Endothelial cell of umbilical vein (primary cell): ENCODE data around the gene NRDC. TPM values are rescaled to one million over a fixed set of nuclear protein-coding genes. Genes with fewer than 3 reads are reported as not detected.
A peak's percentile ranks its signal among the peaks of the same experiment; 100 is the strongest.

Experiments
- BruUV-seq: library from RNA; stranded (reverse); fragments of 400-500 nt; replicated peaks from 2 replicates; lab custom pipeline; 2021; lab: Mats Ljungman, UMichigan
- CTCF ChIA-PET: fragments of 300-600, 350-600 bp; sonication (Branson Sonifier 250); formaldehyde crosslinking; loops from one replicate; lab custom pipeline; 2021; ENCODE audit warnings: antibody characterized with exemption, inconsistent platforms; lab: Charles Lee
- POLR2A ChIA-PET: fragments of 300-600, 350-600 bp; sonication (Branson Sonifier 250); formaldehyde crosslinking; loops from one replicate; lab custom pipeline; 2021; ENCODE audit warnings: antibody characterized with exemption, inconsistent platforms; lab: Charles Lee
- DNase-seq: peaks from one replicate; pipeline ENCODE4 v3.0.0-alpha.2; 2011; ENCODE audit warnings: low read depth, low spot score
- FAIRE-seq: peaks from 2 replicates; lab custom pipeline; 2011; peaks lifted over from hg19 to GRCh38; lab: Jason Lieb, UNC
- H2AFZ ChIP-seq: 2 replicates; pipeline ENCODE4 v1.6.0; 2012; ENCODE audit warnings: low read depth, low read length, control low read depth, inconsistent platforms
- H3K27ac ChIP-seq: 2 replicates; pipeline ENCODE4 v1.5.1; 2011; ENCODE audit warnings: low read depth, mild to moderate bottlenecking, control low read depth, low read length, moderate library complexity; ENCODE audit not compliant: insufficient read depth
- H3K27me3 ChIP-seq, 2 experiments: 2 replicates each; pipeline versions ENCODE4 v1.6.0 to v1.6.1; 2011; ENCODE audit warnings: low read length in 2 of 2, mixed read lengths in 1 of 2; ENCODE audit not compliant: control insufficient read depth in 2 of 2, insufficient read depth in 2 of 2
- H3K36me3 ChIP-seq, 2 experiments: 2 replicates in 1 of 2; 3 replicates in 1 of 2; pipeline ENCODE4 v1.5.1; 2011; ENCODE audit warnings: low read length in 2 of 2, mild to moderate bottlenecking in 1 of 2, moderate library complexity in 1 of 2; ENCODE audit not compliant: control insufficient read depth in 2 of 2, insufficient read depth in 2 of 2; ENCODE audit errors: extremely low read depth in 1 of 2
- H3K4me1 ChIP-seq: 3 replicates; pipeline ENCODE4 v1.5.1; 2011; ENCODE audit warnings: mild to moderate bottlenecking, low read length; ENCODE audit not compliant: control insufficient read depth, insufficient read depth; ENCODE audit errors: extremely low read depth
- H3K4me2 ChIP-seq: 2 replicates; pipeline ENCODE4 v1.6.1; 2011; ENCODE audit warnings: low read length, control low read depth, mixed read lengths; ENCODE audit not compliant: insufficient read depth
- H3K4me3 ChIP-seq, 3 experiments: fragments of 200-600 bp in 1 of 3; sonication (generic), shearing (Covaris generic) in 1 of 3; replicated peaks in 1 of 3; 2 replicates each; pipeline ENCODE4 v1.5.1; 2011 to 2016; ENCODE audit warnings: control low read depth in 3 of 3, low read length in 3 of 3, mild to moderate bottlenecking in 2 of 3, inconsistent platforms in 1 of 3, low read depth in 1 of 3, moderate library complexity in 1 of 3; ENCODE audit not compliant: insufficient read depth in 1 of 3
- H3K79me2 ChIP-seq: 2 replicates; pipeline ENCODE4 v1.6.0; 2012; ENCODE audit warnings: low read length, inconsistent platforms; ENCODE audit not compliant: control insufficient read depth, insufficient read depth
- H3K9ac ChIP-seq: replicated peaks from 2 replicates; pipeline ENCODE3; 2011; ENCODE audit warnings: low read length, control low read depth; ENCODE audit not compliant: insufficient read depth; ENCODE audit errors: extremely low read depth
- H3K9me1 ChIP-seq: replicated peaks from 3 replicates; pipeline ENCODE4 v1.6.0; 2011; ENCODE audit warnings: mild to moderate bottlenecking, low read length; ENCODE audit not compliant: control insufficient read depth, insufficient read depth; ENCODE audit errors: extremely low read depth
- H3K9me3 ChIP-seq: replicated peaks from 2 replicates; pipeline ENCODE4 v1.5.1; 2012; ENCODE audit warnings: low read length, inconsistent platforms; ENCODE audit not compliant: control insufficient read depth, insufficient read depth
- H4K20me1 ChIP-seq: replicated peaks from 2 replicates; pipeline ENCODE3; 2011; ENCODE audit warnings: mild to moderate bottlenecking, low read length; ENCODE audit not compliant: control insufficient read depth, insufficient read depth; ENCODE audit errors: extremely low read depth
- EZH2 ChIP-seq: IDR thresholded peaks from 2 replicates; pipeline ENCODE4 v1.6.1; 2012; ENCODE audit warnings: borderline replicate concordance, low read depth, mild to moderate bottlenecking, moderate library complexity, low read length, inconsistent platforms; ENCODE audit not compliant: severe bottlenecking
- FOS ChIP-seq: IDR thresholded peaks from 2 replicates; pipeline ENCODE4 v1.6.1; 2011; ENCODE audit warnings: mild to moderate bottlenecking, low read length, moderate library complexity, borderline replicate concordance; ENCODE audit not compliant: insufficient read depth
- GATA2 ChIP-seq: IDR thresholded peaks from 2 replicates; pipeline ENCODE4 v1.7.0; 2011; ENCODE audit warnings: low read depth, mild to moderate bottlenecking, moderate library complexity, mixed read lengths, low read length; ENCODE audit not compliant: insufficient read length, insufficient read depth
- JUN ChIP-seq: IDR thresholded peaks from 2 replicates; pipeline ENCODE4 v1.6.1; 2011; ENCODE audit warnings: borderline replicate concordance, low read depth; ENCODE audit not compliant: insufficient read length, insufficient read depth
- MAX ChIP-seq: IDR thresholded peaks from 2 replicates; pipeline ENCODE4 v1.6.1; 2011; ENCODE audit not compliant: insufficient read depth, insufficient read length
- MYC ChIP-seq: IDR thresholded peaks from one replicate; pipeline ENCODE4 v1.6.1; 2011; ENCODE audit warnings: mild to moderate bottlenecking, low read depth, low read length
- POLR2A ChIP-seq: IDR thresholded peaks from 2 replicates; pipeline ENCODE4 v1.6.1; 2012; ENCODE audit warnings: low read depth, mild to moderate bottlenecking, control low read depth, low read length
- POLR2AphosphoS5 ChIP-seq: IDR thresholded peaks from 2 replicates; pipeline ENCODE4 v1.6.1; 2012; ENCODE audit warnings: low read depth, mild to moderate bottlenecking, control low read depth, low read length, moderate library complexity; ENCODE audit not compliant: insufficient read depth
- dilution Hi-C: fragments of 300-500 bp; cut with MboI; formaldehyde crosslinking; loops from one replicate; pipeline ENCODE4 v1.15.0; 2019; ENCODE audit warnings: low sequenced_read_pairs; ENCODE audit not compliant: extremely low pct_ligation_motif_present
- intact Hi-C: fragments of 100-400 bp; cut with micrococcal nuclease; formaldehyde crosslinking; loops from one replicate; pipeline ENCODE4 v1.10.0; 2022
- polyA plus RNA-seq, 4 experiments: library from polyadenylated mRNA; depleted of rRNA in 3 of 4; stranded (reverse) in 3 of 4; unstranded in 1 of 4; fragments of >200 nt; gene quantifications; 2 replicates each; pipeline versions ENCODE4 v1.2.1 to v1.2.3, GENCODE V29; 2011 to 2012; ENCODE audit warnings: missing spikeins in 1 of 4
- total RNA-seq: library from RNA; stranded (reverse); gene quantifications from 2 replicates; pipeline ENCODE4 v1.2.3, GENCODE V29; 2021
- TF ChIP-seq, protein P1 (sequence below), 2 donors: IDR thresholded peaks; 1 replicate in 1 of 2; 2 replicates in 1 of 2; pipeline ENCODE4 v1.5.1; 2011; ENCODE audit warnings: low read length in 2 of 2, mild to moderate bottlenecking in 2 of 2, moderate library complexity in 2 of 2, control low read depth in 1 of 2, inconsistent platforms in 1 of 2, low read depth in 1 of 2; ENCODE audit not compliant: insufficient read depth in 1 of 2; ENCODE audit errors: extremely low read depth in 1 of 2

The NRDC gene
- total and polyA plus RNA-seq, 2 donors (not counting 3 experiments of a cell fraction or from before 2014, with no cell fraction given), result 41.8 to 146 TPM

- Histone ChIP-seq H3K4me2 (no peak overlapping the region), H3K27ac (no peak overlapping the region), H3K36me3 (no peaks in the 10 kb centered on the region), H3K9ac (no peak overlapping the region), H3K27me3 (no peaks in the 10 kb centered on the region), H3K4me1 (no peaks in the 10 kb centered on the region), H3K9me3 (no peaks in the 10 kb centered on the region), H3K4me3 (no peak overlapping the region), H3K9me1 (no peaks in the 10 kb centered on the region), H2AFZ (no peak overlapping the region), H4K20me1 (no peaks in the 10 kb centered on the region), H3K79me2 (no peaks in the 10 kb centered on the region)
- intact Hi-C loops (loop anchor here (1.0 kb wide), 2 partner anchors 29 to 76 kb away; no protein-coding TSS in a partner anchor), dilution Hi-C loops (no loop called here)
- ChIA-PET CTCF (interaction anchor here (1.0 to 4.6 kb wide), 8 partner anchors 11 to 71 kb away, joined by 3 to 66 read pairs (median 3); no protein-coding TSS in a partner anchor), POLR2A (interaction anchor here (0.6 kb wide), 1 partner anchor 77 kb away, joined by 3 read pairs; no protein-coding TSS in a partner anchor)
- no TSS peak for BruUV-seq
- peak; percentile 52 for DNase-seq
- TF ChIP-seq EZH2, result no peak
- TF ChIP-seq, protein P1, sequence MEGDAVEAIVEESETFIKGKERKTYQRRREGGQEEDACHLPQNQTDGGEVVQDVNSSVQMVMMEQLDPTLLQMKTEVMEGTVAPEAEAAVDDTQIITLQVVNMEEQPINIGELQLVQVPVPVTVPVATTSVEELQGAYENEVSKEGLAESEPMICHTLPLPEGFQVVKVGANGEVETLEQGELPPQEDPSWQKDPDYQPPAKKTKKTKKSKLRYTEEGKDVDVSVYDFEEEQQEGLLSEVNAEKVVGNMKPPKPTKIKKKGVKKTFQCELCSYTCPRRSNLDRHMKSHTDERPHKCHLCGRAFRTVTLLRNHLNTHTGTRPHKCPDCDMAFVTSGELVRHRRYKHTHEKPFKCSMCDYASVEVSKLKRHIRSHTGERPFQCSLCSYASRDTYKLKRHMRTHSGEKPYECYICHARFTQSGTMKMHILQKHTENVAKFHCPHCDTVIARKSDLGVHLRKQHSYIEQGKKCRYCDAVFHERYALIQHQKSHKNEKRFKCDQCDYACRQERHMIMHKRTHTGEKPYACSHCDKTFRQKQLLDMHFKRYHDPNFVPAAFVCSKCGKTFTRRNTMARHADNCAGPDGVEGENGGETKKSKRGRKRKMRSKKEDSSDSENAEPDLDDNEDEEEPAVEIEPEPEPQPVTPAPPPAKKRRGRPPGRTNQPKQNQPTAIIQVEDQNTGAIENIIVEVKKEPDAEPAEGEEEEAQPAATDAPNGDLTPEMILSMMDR (IDR thresholded peaks at IDR 0.05; ENCODE audit: extremely low read depth in 1 of 2, insufficient read depth in 1 of 2, low read depth in 1 of 2, low read length in 2 of 2), result peak; percentile 37 to 53
- FAIRE-seq, result peak; percentile 90
Measured at GRCh38 chr1:51926171-51926812, 47.8 kb upstream of the NRDC start.

GRCh38 chr1:51924455-51924854, 45.9 kb upstream of the NRDC start:
- no peak for FAIRE-seq
- H3K36me3 ChIP-seq, result no peaks in the 10 kb centered on the region
- TF ChIP-seq MYC, result no peak
- TF ChIP-seq MAX, result no peak
- no peak for TF ChIP-seq EZH2
- no peak for TF ChIP-seq GATA2
- no peak for TF ChIP-seq FOS
- no peak for TF ChIP-seq POLR2A
- no peak for TF ChIP-seq JUN
- TF ChIP-seq POLR2AphosphoS5, result no peak
- TF ChIP-seq, protein P1 (IDR thresholded peaks at IDR 0.05; ENCODE audit: extremely low read depth in 1 of 2, insufficient read depth in 1 of 2, low read depth in 1 of 2, low read length in 2 of 2), result no peak
- DNase-seq, result no peak
- ChIA-PET CTCF (interaction anchor here (1.6 to 4.6 kb wide), 2 partner anchors 9 to 27 kb away, joined by 5 to 66 read pairs; no protein-coding TSS in a partner anchor), POLR2A (no interaction called here)
- no peaks in the 10 kb centered on the region for H3K9me3 ChIP-seq
- peaks cover 12% of the 10 kb centered on the region for H3K4me1 ChIP-seq
- H3K79me2 ChIP-seq, result no peaks in the 10 kb centered on the region
- H3K4me2 ChIP-seq, result no peak overlapping the region
- BruUV-seq, result no TSS peak
- no peak overlapping the region for H3K9ac ChIP-seq
- no peak overlapping the region for H2AFZ ChIP-seq
- intact Hi-C loops, result no loop called here
- no peaks in the 10 kb centered on the region for H3K27me3 ChIP-seq
- H3K9me1 ChIP-seq, result no peaks in the 10 kb centered on the region
- H3K4me3 ChIP-seq, result no peak overlapping the region
- dilution Hi-C loops, result no loop called here
- no peak overlapping the region for H3K27ac ChIP-seq
- no peaks in the 10 kb centered on the region for H4K20me1 ChIP-seq
